K562 (cell line): Measurements from ENCODE around the gene CERS2. TPM values are rescaled to one million over a fixed set of nuclear protein-coding genes. Genes with fewer than 3 reads are reported as not detected.

Experiments used
- ATF3 ChIP-seq, 2 experiments: fragments of 450-650 bp in 1 of 2; sonication (generic) in 1 of 2; formaldehyde crosslinking in 1 of 2; IDR thresholded peaks in 1 of 2; conservative IDR thresholded peaks in 1 of 2; 2 replicates each; pipeline versions ENCODE4 v1.6.1 to v1.8.1; 2016 to 2023; ENCODE audit warnings: mild to moderate bottlenecking in 2 of 2, moderate library complexity in 2 of 2, inconsistent platforms in 1 of 2, missing genetic modification reagents in 1 of 2
- BACH1 ChIP-seq: fragments of 200-800 bp; sonication (Bioruptor generic); IDR thresholded peaks from 2 replicates; pipeline ENCODE4 v1.6.1; 2016; ENCODE audit warnings: missing genetic modification characterization, missing compliant biosample characterization
- CBFA2T2 ChIP-seq: fragments of 450-650 bp; conservative IDR thresholded peaks from 2 replicates; pipeline ENCODE4 v1.6.1; 2017; ENCODE audit warnings: mild to moderate bottlenecking
- CREM ChIP-seq: IDR thresholded peaks from 2 replicates; pipeline ENCODE4 v1.6.1; 2014; ENCODE audit warnings: antibody characterized with exemption, low read depth
- CXXC5 ChIP-seq: fragments of 250-450 bp; sonication (Bioruptor Pico); IDR thresholded peaks from 2 replicates; pipeline ENCODE4 v1.8.0; 2022; ENCODE audit warnings: inconsistent platforms, mild to moderate bottlenecking, moderate library complexity
- GATA2 ChIP-seq: sonication (generic); formaldehyde crosslinking; IDR thresholded peaks from 2 replicates; pipeline ENCODE4 v1.4.0; 2020; ENCODE audit warnings: mild to moderate bottlenecking, missing genetic modification reagents
- JUND ChIP-seq, 2 experiments: IDR thresholded peaks; 2 replicates in 1 of 2; 3 replicates in 1 of 2; pipeline ENCODE4 v1.6.1; 2011; ENCODE audit warnings: borderline replicate concordance in 2 of 2, low read depth in 2 of 2, low read length in 2 of 2, improper control_type of control experiment in 1 of 2, missing biosample characterization in 1 of 2, missing genetic modification characterization in 1 of 2, missing genetic modification reagents in 1 of 2
- MEIS2 ChIP-seq: fragments of 450-650 bp; IDR thresholded peaks from 2 replicates; pipeline ENCODE4 v1.6.1; 2014; ENCODE audit warnings: mild to moderate bottlenecking; ENCODE audit not compliant: partially characterized antibody
- MGA ChIP-seq: fragments of 450-650 bp; IDR thresholded peaks from 2 replicates; pipeline ENCODE4 v1.6.1; 2016; ENCODE audit warnings: mild to moderate bottlenecking, moderate library complexity
- TGIF2 ChIP-seq: sonication (generic); formaldehyde crosslinking; IDR thresholded peaks from 2 replicates; pipeline ENCODE4 v1.8.1; 2022; ENCODE audit warnings: mild to moderate bottlenecking, missing genetic modification reagents, moderate library complexity
- ZNF75A ChIP-seq: fragments of 450-650 bp; formaldehyde crosslinking; IDR thresholded peaks from 2 replicates; pipeline ENCODE4 v1.4.0; 2020; ENCODE audit warnings: mild to moderate bottlenecking
- polyA plus RNA-seq, 8 experiments: library from polyadenylated mRNA; depleted of rRNA in 4 of 8; stranded (reverse) in 5 of 8; unstranded in 3 of 8; fragments of >200 nt; fragmentation: Nextera tagmentation in 2 of 8; fragmentation: Illumina TruSeq in 1 of 8; extraction: Ambion mirVana in 2 of 8; extraction: Trizol in 1 of 8; gene quantifications; 2 replicates each; pipeline versions ENCODE4 v1.2.1 to v1.2.3, GENCODE V29; 2011 to 2014; ENCODE audit warnings: inconsistent platforms in 1 of 8, missing spikeins in 1 of 8
- total RNA-seq, 7 experiments: library from RNA; depleted of rRNA in 6 of 7; stranded (reverse); fragments of >200 nt in 6 of 7; fragmentation: Illumina TruSeq in 2 of 7; extraction: Trizol in 2 of 7; gene quantifications; 2 replicates each; pipeline versions ENCODE4 v1.2.1 to v1.2.3, GENCODE V29; 2011 to 2021; ENCODE audit warnings: low replicate concordance in 1 of 7

Gene CERS2
- total and polyA plus RNA-seq, 9 of the 15 experiments (the other 6 are each of a cell fraction or from before 2014, with no cell fraction given): 23.4 to 295 (median 132) TPM

DNA sequence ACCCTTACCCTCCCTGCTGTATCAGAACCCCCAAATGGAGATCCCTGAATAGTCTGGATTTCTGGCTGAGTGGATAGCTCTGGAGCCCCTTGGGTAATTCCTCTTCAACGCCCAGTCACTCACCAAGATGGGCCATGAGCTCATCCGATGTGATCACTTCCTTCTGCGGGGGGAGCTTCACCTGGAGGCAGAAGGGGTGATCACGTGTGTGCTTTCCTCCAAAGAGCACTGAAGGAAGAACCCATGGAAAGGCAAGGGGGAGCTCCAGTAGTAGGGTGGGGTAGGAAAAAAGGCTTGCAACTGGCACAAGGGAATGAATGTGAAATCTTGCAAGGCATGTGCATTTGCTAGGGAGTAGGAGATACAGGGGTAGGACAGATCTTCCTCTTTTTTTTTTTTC lies 27.0 kb upstream of the CERS2 start (continued):
- TF ChIP-seq MGA: 0 out of 2 replicates have a peak, but pooled peaks have one; percentile 25
- peak; percentile 97 for TF ChIP-seq ATF3 (IDR thresholded peaks at IDR 0.05)
- TF ChIP-seq ATF3 (CRISPR knock-in tag; conservative IDR thresholded peaks at IDR 0.05): no peak; the same call in 1 of the 2 replicates
- TF ChIP-seq MEIS2: peak; percentile 41
- no peak for TF ChIP-seq ZNF75A (CRISPR knock-in tag)
- TF ChIP-seq BACH1 (tag): no peak
- no peak for TF ChIP-seq GATA2 (CRISPR knock-in tag)
- peak; percentile 37; the same call in 1 of the 2 replicates for TF ChIP-seq CBFA2T2
- TF ChIP-seq TGIF2 (CRISPR knock-in tag): no peak
- peak; percentile 64 for TF ChIP-seq CREM
- peak; percentile 90 for TF ChIP-seq JUND (IDR thresholded peaks at IDR 0.05; ENCODE audit: borderline replicate concordance, low read depth, low read length)
- peak; percentile 83; the same call in 2 of the 3 replicates for TF ChIP-seq JUND (tag; IDR thresholded peaks at IDR 0.05; ENCODE audit: borderline replicate concordance, low read depth, low read length)
- TF ChIP-seq CXXC5 (CRISPR knock-in tag): peak; percentile 18; the same call in 1 of the 2 replicates
